ENCODE results near the gene FCN1.

The FCN1 gene

DNA sequence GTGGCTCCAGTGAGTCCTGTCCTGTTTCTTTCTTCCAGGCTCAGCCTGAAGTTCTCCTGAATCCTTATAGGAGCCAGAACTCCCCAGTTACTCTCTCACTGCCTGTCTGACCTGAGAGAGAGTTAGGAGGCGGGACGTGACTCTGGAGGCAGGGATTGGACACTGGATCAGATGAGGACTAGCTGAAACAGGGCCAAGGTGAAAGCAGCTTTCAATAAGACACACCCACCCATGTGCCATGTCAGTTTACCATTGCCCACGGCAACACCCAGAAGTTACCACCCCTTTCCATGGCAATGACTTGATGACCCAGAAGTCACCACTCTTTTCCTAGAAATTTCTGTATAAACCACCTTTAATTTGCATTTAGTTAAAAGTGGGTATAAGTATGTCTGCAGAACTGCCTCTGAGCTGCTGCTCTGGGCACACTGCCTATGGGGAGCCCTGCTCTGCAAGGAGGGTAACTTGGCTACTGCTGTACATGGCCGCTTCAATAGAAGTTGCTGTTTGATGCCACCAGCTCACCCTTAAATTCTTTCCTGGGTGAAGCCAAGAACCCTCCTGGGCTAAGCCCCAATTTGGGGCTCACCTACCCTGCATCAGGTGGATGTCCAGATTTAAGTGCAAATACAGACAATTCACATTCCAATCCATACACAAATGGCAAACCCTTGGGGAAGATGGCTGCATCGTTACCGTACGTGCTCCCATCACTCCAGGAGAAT, 23.4 kb downstream of the FCN1 start:
- in situ Hi-C loops (cut with MboI; ENCODE audit: low sequenced_read_pairs) = no loop called here

DNA sequence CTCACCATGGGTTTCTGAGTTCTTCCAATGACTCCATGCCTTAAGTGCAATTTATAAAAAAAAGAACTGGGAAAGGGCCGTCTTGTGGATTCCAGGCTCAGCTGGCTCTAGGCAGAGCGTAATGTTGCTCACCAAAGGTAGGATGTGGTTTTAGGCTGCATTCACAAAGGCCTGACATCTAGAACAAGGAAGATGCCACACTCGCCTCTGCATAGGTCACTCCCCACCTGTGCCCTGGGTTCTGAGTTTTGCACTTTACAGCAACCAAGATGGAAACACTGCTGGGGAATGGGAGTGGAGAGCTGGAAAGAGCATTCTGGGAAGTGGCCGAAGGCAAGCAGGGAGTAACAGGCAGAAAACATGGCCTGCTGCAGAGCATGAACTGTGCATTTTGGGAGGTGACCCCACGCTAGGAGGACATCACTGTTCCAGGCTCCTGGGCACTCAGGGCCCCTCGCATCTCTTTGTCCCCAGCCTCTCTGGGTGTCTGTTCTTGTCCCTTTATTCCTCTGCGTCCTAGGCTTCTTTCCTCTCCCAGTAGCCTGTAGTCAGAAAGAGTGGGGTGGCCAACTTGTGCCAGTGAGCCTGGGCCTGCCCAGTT, 24.8 kb downstream of the FCN1 start:
- in situ Hi-C loops (cut with MboI; ENCODE audit: low sequenced_read_pairs) = no loop called here

DNA sequence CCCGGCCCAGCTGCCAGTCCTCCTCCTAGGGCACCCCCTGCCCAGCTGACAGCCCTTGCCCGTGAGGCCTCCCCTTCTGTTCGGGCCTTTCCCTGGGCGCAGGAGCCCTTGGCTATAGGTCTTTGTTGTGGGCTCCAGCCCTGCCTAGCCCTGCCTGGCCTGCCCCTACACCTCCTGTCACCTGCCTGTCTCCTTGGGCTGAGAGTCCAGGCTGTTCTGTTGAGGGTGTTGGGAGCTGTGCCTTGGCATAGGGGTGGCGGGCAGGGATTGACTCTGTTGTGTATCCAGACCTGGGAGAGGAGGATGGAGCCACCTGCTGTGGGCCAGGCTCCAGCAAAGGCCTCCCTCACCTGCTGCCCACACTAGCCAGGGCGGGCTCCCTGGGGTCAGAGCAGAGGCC, 25.5 kb downstream of the FCN1 start:
- in situ Hi-C loops (cut with MboI; ENCODE audit: low sequenced_read_pairs) = no loop called here

DNA sequence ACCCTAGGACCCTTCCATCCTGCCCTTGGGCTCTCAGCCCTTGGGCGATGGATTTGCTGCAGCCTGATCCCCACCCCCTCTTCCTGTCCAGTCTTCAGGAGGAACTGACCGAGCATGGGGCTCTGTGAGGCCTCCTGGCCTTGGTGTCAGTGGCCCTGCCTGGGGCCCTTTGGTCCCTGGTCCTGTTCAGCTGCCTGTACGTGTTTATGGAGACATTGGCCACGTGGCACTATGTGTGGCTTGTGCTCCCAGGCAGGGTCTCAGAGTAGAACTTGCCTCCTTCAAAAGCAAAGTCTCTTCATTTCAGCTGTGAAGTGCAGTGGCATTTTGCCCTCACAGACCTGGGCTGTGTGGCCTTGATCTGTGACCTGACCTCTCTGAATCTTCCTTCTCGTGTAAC, 26.0 kb downstream of the FCN1 start:
- in situ Hi-C loops (cut with MboI; ENCODE audit: low sequenced_read_pairs) = no loop called here

DNA sequence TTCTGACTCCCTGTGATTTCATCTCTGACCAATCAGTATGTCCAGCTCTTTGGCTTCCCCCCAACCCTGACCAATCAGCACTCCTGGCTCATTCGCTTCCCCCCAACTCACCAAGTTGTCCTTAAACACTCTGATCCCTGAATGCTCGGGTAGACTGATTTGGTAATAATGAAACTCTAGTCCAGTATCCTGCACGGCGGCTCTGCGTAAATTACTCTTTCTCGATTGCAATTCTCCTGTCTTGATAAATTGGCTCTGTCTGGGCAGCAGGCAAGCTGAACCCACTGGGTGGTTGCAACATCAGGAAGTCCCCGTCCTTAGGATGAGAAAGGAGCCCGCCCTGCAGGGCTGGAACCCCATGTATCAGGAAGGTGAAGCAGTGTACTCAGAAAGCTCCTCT, 26.7 kb downstream of the FCN1 start:
- in situ Hi-C loops (cut with MboI; ENCODE audit: low sequenced_read_pairs) = no loop called here

DNA sequence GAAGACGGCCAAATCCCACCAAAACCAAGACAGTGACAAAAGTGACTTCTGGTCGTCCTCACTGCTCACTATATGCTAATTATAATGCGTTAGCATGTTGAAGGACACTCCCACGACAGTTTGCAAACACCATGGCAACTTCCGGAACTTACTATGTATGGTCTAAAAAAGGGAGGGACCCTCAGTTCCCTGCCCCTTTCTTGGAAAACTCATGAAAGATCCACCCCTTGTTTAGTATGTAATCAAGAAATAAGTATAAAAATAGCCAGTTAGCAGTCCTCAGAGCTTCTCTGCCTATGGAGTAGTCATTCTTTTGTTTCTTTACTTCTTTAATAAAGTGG, 27.6 kb downstream of the FCN1 start:
- in situ Hi-C loops (cut with MboI; ENCODE audit: low sequenced_read_pairs) = no loop called here

DNA sequence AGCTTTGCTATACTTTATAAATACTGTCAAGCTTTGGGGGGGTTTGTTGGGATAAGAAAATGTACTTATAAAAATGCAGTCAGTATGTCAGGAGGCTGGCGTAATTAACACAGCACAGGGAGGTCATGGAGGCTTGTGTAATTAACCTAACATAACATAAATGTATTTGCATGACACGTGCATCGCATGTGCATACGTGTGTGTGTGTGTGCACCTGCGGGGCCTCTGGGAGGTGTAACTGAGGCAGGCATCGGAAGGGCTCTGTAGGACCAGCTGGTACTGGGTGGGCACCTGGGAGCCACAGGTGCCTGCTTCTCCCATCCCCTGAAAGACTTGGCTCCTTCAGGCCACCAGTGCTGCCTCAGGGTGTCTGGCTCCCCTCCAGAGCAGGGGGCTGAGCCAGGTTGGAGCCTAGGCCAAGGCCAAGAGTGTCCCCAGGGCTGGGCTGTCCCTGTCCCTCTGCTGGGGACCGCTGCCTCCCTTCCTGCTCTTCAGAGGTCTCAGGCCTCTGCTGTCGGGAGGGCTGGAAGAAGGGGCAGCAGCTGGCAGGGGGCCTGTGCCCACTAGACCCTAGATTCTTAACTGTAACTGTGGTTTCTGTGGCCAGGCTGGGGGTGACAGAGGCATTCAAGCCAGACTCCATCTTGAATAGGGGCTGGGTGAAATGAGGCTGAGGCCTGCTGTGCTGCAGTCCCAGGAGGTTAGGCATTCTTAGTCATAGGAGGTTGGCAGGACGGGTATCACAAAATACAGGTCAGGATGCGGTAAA, 28.1 kb downstream of the FCN1 start:
- in situ Hi-C loops (cut with MboI; ENCODE audit: low sequenced_read_pairs) = no loop called here

DNA sequence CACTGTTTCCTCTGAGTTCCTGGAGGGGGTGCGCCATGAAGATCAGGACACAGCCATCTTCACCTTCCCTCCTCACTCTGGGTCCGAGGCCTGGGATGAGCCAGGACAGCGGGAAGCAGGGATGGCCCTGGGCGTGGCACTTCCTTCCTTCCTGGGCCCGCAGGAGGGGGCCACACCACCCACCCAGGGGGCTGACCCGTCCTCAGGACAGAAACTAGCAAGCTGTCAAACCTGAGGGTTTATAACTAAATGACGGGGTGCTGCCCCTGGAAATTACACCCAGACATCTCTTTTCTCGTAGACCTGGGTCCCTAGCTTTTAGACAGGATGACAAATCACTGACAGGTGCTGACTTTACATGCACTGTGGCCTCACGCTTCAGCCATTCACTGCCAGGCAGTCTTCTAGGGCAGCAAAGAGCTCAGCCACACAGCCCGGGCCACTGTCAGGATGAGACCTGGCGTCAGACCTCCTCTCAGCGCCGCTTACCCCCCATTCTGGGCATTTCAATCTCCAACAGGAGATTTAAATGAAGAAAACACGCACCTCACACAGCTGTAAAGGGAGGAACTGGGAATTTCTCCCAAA, 29.0 kb downstream of the FCN1 start:
- in situ Hi-C loops (cut with MboI; ENCODE audit: low sequenced_read_pairs) = no loop called here

DNA sequence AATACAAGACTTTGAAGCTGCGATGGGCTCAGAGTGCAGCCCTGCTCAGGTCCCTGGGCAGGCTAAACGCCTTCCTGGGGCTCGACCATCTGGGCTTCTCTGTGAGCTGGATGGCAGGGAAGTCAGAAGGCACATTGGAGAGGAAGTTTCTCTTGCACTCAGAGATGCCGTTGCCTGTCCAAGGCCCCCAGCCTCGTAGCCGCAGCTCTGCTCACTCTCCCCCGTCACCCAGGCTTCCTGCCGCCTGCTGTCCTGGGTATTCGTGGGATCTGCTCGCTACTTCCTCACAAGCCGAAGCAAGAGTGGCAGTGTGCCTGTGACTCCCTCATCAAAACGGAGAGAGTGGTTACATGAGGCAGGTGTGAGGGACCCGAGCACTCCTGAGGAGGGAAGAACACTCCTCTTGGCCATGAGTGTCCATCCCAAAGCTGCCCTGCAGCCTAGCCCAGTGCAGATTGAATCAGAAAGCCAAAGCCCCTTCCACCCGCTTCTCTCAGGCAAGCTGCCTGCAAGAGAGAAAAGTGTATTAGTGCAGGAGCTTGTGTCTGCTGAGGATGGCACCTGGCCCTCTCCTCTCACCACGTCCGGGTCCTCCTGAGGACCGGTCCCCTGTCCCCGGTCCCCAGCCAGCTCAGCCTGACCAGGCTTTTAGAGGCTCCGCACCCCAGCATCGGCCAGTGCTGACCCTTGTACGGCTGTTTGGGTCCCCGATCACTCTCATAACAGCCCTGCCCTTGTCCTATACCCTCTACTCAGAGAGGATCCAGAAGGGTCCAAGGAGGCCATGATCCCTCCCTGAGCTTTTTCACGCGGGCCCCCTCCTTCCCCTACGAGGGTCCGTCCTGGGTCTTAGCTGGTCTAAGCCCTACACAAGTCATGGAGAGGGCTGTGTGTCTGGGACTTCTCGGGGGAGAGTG, 29.8 kb downstream of the FCN1 start:
- in situ Hi-C loops (cut with MboI; ENCODE audit: low sequenced_read_pairs) = no loop called here

DNA sequence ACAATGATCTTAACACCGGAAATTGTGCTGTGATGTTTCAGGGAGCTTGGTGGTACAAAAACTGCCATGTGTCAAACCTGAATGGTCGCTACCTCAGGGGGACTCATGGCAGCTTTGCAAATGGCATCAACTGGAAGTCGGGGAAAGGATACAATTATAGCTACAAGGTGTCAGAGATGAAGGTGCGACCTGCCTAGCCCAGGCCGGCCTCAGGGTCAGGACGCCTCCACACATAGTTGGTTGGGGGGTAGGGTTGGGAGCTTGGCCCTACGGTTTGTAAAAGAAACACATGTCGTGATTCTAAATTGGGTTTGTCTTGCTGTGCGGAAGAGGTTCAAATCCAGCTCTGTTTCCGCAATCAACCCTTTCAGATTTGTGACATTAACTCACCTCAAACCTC, 30.5 kb downstream of the FCN1 start:
- in situ Hi-C loops (cut with MboI; ENCODE audit: low sequenced_read_pairs) = no loop called here

DNA sequence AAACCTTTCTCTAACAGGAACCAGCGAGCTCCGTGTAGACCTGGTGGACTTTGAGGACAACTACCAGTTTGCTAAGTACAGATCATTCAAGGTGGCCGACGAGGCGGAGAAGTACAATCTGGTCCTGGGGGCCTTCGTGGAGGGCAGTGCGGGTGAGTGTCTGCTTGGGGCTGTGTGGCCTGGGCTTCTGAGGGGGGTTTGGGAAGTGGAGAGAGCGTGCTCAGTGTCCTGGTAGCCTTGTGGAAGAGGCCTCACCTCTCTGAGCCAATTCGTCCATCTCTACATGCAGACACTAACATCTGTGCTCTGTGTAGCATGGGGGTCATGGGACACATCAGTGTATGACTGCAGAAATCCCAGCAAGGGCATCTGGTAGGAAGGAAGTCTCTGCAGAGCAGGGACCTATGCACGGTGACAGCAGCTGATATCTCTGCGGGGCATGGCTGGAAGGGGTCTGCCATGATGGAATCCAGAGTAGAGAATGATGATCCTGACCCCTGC, 31.2 kb downstream of the FCN1 start:
- in situ Hi-C loops (cut with MboI; ENCODE audit: low sequenced_read_pairs) = no loop called here

DNA sequence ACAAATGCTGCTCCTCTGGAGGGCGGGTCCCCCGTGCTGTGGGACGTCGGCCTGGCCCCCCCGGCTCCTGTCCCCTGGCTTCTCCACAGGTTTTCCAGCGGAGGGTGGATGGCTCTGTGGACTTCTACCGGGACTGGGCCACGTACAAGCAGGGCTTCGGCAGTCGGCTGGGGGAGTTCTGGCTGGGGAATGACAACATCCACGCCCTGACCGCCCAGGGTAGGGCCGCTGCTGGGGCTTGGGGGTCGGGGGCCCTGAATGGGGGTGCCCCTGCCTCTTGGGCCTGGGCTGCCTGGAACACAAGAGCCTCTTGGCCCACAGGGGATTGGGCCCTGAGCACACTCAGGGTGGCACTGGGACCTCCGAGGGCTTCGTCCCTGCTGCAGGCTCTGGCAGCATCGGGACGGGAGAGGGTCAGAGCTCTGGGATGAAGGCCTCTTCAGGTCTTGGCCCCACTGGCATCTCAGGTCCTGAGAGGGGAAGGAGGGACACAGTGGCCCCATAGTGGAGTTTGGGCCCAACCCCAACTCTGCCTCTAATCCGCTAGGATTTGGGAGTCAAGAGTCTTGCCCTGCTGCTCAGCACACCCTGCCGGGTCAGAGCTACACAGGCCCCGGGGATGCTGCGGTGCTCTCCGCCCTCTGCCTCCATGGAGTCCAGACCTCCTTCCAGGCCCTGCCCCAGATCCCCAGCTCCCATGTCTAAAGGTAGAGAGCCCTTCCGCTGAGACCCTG, 31.9 kb downstream of the FCN1 start:
- in situ Hi-C loops (cut with MboI; ENCODE audit: low sequenced_read_pairs) = no loop called here

DNA sequence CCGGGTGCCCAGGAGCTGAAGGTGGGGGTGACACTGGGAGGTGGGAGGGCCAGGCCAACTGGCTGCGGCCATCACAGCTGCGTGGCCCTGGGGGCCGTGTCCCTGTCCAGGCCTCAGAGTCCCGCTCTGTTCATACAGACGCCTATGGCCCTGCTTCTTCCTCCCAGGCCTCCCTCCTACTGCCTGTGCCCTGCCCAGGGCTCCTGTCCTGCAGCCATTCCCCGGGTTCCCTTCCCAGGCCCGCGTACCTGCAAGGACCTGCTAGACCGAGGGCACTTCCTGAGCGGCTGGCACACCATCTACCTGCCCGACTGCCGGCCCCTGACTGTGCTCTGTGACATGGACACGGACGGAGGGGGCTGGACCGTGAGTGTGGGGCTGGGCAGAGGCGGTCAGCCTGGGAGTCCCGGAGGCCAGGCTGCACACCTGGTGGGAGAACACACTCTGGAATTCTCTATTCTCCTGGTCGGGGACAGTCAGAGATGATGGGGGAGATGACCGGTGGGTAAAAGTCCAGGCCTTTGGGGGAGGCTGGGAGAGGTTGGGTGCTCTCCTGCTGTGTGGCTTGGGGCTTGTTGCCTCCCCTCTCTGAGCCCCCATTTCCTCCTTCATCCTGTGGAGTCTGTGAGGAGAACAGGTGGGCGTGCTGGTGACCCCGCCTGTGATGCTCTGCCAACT, 32.6 kb downstream of the FCN1 start:
- in situ Hi-C loops (cut with MboI; ENCODE audit: low sequenced_read_pairs) = no loop called here

DNA sequence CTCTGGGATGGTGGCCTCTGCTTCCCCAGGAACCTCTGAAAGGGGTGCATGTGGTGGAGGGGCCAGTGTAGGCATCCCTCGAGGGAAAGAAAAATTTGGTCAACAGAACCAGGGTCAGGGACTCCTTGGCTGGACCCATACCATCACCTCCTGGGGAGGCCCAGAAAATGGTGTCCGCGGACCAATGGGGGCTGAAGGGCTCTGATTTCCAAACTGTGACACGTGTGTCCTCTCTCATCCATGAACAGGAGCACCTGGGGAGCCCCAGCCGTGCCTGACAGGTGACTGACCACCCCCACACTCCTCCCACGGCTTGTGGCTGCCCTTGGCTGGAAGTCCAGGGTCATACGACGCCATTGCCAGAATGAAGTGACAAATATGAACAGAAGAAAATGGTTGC, 33.2 kb downstream of the FCN1 start:
- in situ Hi-C loops (cut with MboI; ENCODE audit: low sequenced_read_pairs) = no loop called here

DNA sequence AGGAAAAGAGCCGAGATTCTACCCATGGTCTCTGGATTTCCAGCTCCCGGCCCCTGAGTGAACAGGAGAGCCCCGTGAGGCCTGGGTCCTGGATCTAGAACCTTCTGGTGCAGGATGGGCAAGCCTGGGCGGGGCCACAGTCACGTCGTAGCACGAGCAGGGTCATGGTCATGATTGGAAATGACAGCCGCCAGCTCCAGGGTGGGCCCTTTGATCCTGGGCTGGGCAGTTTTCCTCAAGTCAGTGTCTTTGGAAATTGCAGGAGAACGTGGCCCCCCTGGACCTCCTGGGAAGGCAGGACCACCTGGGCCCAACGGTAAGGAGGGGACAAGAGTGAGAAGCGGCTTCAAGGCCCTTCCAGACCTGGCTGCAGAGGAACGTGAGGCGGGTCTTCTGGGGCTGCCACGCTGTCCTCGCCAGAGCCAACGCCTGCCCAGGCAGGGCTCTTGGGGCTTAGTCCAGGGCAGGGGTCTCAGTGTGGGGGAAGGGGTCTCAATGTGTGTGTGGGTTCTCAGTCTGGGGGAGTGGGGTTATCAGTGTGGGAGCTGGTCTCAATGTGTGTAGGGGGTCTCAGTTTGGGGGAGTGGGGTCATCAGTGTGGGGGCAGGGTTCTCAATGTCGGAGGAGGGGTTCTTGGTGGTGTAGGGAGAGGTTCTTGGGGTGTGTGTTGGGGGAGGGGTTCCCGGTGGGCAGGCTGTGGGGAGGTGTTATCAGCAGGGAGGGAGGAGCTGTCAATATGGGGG, 34.5 kb downstream of the FCN1 start:
- in situ Hi-C loops (cut with MboI; ENCODE audit: low sequenced_read_pairs) = no loop called here

DNA sequence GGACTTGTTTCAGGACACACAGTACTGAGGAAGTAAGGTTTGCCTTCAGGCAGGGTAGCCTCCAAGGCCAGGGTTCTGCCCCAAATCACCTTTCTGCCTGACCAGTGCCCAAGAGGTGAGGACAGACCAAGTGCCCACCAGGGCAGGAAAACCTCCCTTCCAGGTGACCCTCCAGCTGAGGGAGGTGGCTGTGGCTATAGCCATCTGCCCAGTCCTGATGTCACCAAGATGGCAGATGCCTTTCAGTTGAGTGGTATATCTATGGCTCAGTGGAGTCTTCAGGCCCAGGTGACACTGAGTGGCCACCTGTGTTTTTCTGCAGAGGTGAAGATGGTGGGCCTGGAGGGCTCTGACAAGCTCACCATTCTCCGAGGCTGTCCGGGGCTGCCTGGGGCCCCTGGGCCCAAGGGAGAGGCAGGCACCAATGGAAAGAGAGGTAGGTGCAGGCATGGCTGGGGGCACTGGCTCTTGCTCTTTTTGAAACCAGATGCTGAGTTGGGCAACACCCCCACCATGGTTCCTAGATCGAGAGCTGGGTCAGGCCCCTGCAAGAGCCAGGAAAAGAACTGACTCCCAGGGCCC, 35.4 kb downstream of the FCN1 start:
- in situ Hi-C loops (cut with MboI; ENCODE audit: low sequenced_read_pairs) = no loop called here

DNA sequence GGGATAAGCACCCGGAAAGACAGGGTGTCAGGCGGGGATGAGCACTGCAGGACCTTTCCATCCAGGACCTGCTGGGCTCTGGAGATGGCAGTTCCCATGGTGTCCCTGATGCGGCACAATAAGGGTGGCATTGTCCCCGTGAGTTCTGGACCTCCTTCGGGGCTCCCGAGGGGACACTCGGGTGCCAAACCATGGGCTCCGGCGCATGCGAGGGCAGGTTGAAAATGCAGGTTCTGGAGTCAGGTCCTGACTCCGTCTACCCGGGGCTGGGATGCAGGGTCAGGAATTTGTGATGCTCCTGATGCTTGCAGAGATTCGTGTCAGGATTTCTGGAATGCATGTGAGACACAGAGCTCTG, 36.4 kb downstream of the FCN1 start:
- in situ Hi-C loops (cut with MboI; ENCODE audit: low sequenced_read_pairs) = no loop called here

DNA sequence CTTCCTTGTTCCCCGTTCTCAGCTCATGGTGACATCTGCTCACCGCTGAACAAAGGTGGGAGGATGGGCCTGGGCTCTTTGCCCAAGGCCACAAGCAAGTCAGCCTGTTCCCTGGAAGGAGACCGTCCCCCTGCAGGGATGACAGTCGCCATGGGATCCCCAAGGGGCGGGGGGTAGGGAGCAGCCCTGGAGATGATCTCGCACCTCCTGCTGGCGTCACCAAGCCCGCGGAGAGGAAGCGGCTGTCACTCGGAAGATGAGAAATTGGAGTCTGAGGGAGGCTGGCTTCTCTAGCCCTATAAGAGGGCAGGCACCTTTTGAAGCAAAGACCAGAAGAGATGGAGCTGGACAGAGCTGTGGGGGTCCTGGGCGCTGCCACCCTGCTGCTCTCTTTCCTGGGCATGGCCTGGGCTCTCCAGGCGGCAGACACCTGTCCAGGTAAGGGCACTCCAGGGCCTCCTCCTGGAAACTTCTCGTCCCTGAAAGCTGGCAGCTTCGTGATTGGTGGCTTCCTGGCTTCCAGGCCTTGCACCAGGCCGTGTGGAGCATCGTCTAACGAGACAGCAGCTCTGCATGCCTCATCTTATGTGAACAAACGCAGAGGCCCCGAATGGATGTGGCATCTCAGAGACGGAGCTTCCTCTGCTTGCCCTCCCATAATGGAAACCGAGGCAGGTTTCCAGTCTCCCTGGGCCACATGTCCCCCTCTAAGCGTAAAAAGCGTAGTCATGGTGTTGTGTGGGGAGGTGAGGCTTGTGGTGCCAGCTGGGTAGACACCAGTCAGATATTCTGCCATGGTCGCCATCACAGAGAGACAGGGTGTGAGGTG, 37.0 kb downstream of the FCN1 start, which contains the start of gene FCN2:
FCN2 (plus strand) TSS at position 327 of the 829 bp plus-strand sequence; CDS start at position 339, 12 bp downstream.
- in situ Hi-C loops (cut with MboI; ENCODE audit: low sequenced_read_pairs) = no loop called here
